Globus pallidus (tissue), 1 donor: ENCODE data around the gene NSUN2.
A peak's percentile ranks its signal among the peaks of the same experiment; 100 is the strongest.

Experiments used
- DNase-seq: peaks from one replicate; pipeline ENCODE4 v3.0.0-alpha.2; 2015; ENCODE audit warnings: low spot score

Gene NSUN2

DNA sequence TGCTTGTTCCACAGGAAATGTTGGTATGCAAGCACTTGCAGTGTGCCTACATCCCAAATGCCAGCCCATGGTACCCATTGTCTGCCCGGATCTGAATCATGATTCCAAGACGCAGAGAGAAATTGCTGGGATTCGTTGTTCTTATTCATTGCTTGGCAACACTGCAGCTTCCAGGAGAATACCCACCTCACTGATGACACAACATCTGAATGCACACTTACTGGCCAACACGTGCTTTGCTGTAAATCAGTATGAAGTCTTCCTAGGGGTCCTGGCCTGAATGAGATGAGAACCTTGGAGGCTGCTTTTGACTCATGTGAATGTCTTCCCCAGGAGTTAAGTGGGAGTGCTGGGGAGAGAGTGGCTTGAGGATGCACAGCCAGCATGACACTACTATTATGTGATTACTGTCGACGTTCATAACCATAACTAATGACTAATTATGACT lies 12.0 kb upstream of the NSUN2 start:
- DNase-seq, result no peak

GRCh38 chr5:6642655-6643054 lies 9.8 kb upstream of the NSUN2 start:
- DNase-seq, result no peak

DNA sequence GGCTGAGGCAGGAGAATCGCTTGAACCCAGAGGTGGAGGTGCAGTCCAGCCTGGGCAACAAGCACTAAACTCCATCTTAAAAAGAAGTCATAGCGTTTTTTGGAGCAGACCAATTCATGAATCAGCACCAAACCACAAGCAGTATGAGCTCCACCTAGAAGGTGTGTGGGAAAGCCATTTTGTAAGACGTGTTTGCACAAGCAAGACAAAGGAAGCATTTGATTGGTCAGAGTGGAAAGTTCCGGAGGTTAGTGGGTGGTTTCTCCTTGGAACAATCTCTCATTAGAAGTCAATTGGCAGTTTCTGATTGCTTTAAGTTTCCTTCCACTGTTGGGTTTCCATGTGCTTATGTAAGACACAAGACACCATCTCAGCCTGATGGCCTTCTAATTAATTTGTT lies 5.4 kb upstream of the NSUN2 start:
- no peak for DNase-seq

- DNase-seq, result no peak
These were observed 4.7 kb upstream of the NSUN2 start for GRCh38 chr5:6637590-6637989.

DNA sequence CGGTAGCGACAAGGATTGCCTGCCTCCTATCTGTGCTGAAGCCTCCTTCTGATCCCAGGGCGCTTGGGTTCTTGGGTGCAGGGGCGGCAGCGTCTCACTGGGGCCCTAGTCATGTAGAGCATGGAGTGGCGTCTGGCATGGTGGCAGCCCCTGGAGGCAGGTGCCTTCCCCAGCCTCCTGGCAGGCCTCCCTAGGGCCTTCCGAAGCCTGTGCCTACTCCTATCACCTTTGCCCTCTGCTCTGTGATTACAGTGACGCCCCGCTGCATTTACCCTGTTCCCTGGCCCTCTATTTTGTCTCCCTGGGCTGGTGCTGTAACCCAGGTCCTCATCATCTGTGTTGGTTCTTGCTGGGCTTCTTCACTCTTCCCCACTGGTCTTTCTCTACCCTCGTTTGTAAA lies 4.2 kb upstream of the NSUN2 start:
- no peak for DNase-seq

- DNase-seq, result no peak
These were observed 3.4 kb upstream of the NSUN2 start for GRCh38 chr5:6636293-6636692.

DNA sequence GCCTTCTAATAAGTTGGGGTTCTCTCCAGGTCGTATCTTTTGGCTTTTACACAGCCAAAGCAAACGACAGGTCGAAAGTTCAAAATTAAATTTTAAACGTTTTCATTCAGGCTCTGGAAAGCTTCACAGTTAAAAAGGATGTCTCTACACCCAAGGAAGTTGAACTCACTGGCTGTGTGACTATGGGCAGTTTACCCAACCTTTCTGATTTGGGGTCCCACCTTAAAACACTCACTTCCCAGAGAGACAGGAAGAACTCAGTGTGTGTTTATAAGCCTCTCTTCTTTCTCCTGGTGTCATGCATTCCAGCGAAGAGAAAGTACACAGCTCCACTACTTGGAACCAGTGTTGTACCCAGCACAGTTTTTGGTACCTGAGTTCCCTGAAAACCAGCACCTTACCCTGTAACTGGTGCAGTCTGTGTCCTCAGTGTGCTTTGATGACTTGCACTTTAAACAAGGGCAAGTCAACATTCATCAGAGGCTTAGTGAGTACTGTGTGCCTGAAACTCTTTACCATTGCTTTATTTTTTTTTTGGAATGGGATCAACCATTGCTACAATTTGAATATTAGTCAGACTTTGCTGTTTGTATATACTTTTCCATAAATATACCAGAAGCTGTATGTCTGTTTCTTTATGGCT lies 2.1 kb upstream of the NSUN2 start:
- DNase-seq, result no peak

- DNase-seq, result no peak
These were observed 1.5 kb upstream of the NSUN2 start for GRCh38 chr5:6634306-6634705.

DNA sequence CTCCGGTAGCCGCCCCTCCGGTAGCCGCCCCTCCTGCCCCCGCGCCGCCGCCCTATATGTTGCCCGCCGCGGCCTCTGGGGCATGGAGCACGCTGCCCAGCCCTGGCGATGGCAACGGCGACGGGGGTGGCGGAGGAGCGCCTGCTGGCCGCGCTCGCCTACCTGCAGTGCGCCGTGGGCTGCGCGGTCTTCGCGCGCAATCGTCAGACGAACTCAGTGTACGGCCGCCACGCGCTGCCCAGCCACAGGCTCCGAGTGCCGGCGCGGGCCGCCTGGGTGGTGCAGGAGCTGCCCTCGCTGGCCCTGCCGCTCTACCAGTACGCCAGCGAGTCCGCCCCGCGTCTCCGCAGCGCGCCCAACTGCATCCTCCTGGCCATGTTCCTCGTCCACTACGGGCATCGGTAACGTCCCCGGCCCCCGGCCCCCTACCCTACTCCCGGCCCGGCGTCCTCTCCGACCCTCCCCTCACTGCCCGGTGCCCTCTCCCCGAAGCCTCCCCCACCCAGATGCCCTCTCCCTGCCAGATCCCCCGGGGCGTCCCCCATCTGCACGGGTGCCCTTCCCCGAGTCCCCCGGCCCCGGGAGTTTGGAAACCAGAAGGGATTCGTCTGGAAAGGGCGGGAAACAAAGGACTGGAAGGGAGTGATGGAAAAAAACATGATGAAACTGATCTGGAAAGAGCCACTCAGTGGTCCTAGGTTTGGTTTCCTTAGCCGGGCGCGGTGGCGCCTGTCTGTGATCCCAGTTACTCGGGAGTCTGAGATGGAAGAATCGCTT lies 813 bp upstream of the NSUN2 start:
- peak; percentile 4 for DNase-seq

GRCh38 chr5:6632324-6632887 lies 438 bp downstream of the NSUN2 start:
- DNase-seq, result peak; percentile 13

DNA sequence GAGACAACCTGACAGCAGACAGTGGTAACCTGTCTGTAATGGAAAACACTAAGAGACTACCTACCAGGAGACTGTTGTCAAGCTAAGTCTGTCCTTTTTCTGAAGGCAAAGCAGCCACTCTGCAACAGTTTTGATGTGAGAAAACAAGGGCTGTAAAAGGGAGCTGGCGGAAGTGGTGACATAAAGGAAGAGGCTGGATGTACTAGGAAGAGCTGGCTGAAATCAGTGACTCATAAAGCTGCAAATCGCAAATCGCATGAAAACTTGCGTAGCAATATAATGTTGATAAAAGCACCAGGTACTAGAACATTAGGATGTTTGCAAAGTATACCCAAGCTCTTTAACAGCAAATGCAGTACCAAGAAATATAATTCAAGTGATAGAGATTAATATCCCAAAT lies 1.4 kb downstream of the NSUN2 start:
- DNase-seq, result no peak

DNA sequence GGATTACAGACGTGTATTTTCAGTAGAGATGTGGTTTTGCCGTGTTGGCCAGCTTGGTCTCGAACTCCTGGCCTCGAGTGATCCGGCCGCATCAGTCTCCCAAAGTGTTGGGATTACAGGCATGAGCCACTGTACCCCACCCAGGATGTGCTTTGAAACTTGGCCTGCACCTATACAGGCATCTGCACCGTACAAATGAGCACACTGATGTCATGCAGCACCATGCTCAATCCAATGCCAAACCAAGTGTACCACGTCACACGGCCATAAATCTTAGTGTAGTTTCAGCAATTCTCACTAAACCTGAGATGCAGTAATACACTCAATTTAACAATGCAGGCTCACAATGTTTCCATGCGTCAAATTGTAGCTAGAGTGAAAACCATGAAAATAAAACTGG lies 6.3 kb downstream of the NSUN2 start:
- DNase-seq, result no peak

GRCh38 chr5:6623941-6624340 lies 8.9 kb downstream of the NSUN2 start:
- DNase-seq, result no peak

- no peak for DNase-seq
These were observed 9.6 kb downstream of the NSUN2 start for GRCh38 chr5:6623228-6623627.

DNA sequence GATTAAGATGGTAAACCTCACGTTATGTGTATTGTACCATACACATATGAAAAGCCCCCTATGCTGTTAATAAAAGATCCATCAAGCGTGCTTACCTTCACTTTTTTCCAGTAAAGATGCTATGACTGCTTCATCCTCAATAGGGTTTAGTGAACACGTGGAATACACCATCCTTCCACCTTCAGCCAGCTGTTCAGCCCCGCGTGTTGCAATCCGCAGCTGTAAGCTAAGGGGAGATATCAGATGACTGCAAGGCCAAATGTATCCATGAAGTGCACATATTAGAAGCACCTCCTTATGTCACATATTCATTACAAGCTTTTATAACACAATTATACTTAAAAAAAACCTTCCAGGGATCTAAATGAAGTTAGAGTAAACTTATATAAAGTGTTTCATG lies 16.2 kb downstream of the NSUN2 start:
- no peak for DNase-seq

- DNase-seq, result no peak
These were observed 17.6 kb downstream of the NSUN2 start for GRCh38 chr5:6615034-6615815.

GRCh38 chr5:6611334-6612256 lies 21.2 kb downstream of the NSUN2 start:
- no peak for DNase-seq

DNA sequence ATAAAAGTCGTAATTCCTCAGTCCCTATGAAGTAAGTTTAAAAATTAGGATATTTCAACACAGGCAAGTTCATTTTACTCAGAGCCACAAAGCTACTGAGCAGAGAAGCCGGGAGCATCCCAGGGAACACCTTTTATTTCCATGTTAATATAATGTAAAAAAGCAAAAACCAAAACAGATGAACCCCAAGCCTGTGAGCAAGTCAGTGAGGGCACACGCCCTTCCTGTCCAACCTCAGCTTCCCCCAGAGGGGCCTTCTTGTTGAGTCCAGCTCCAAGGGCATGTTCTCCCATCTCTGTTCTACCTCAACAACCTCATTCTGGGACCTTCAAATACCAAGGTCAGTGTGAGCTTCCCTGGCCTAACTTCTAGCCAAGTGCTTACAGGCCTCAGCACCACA lies 24.8 kb downstream of the NSUN2 start:
- no peak for DNase-seq

DNA sequence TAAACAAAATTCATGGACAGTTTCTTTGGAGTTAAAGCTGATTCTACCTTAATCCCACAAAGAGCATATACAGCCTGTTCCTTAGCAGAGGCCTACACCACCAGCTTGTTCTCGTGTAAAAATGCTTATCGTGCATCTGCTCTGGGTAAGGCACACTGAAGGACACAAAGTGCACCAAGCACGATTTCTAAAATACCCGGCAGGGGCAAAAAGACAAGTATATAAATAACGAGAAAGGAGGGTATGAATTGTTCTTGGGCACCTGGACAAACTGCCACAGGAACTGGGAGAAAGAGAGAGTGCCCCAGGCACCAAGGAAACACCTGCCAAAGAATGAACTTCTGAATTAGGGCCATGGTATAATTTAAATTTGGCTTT lies 25.3 kb downstream of the NSUN2 start:
- no peak for DNase-seq

- DNase-seq, result no peak
These were observed 25.8 kb downstream of the NSUN2 start for GRCh38 chr5:6606884-6607558.

DNA sequence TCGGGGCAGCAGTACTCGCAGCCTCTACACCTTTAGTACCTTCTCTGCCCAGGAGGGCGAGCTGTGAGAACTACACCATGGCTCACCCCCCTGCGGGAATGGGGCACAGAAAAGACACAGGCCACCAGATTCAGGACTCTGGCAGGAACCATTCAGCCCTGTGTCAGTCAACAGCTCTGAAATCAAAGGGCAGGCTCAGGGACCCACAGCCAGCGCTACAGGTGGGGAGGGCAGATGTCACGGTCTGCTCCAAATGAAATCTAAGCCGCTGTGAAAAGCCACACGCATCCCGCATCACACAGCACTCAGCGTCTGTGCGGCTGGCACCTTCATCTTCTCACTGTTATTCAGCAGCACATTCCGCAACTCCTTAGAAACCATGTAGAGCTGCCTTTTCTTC lies 27.9 kb downstream of the NSUN2 start:
- no peak for DNase-seq
